Right kidney (tissue), 1 donor: Measurements from ENCODE around the gene MEGF6.

ENCODE experiments used
- DNase-seq: peaks from one replicate; pipeline ENCODE4 v3.0.0-alpha.2; 2016

Gene MEGF6

DNA sequence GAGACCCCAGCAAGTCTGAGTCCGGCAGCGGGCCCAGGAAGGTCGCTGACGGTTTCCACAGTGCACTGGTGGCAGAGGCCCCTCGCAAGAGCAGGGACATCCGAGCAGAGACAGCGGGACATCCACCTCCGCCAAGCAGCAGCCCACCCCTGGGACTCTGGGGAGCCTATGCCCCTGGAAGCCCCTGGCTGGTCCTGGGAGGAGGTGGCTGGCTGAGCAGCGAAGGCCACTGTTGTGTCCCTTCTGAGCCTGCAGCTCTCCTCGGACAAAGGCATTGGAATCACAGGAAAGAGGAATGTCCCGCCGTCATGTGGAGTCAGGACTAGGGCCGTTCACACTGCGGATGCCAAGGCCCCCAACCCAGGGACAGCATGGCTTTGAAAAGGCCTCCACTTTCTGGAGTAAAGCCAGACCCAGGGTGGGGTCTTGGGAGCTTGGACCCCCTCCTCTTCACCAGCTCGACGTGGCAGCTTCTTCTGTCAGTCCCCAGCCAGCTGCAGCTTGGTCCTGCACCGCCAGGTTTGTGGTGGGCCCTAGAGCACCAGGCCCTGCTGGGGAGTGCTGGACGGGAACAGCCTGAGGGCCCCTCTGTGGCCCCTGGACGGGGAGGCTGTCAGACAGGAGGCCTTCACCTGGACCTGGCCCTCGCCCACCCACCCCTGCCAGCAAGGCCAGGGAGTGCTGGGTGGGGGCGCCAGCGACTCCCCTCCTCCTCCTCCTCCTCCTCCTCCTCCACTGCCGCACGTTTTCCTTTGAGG is 1.4 kb downstream of the MEGF6 start:
- DNase-seq: no peak

DNA sequence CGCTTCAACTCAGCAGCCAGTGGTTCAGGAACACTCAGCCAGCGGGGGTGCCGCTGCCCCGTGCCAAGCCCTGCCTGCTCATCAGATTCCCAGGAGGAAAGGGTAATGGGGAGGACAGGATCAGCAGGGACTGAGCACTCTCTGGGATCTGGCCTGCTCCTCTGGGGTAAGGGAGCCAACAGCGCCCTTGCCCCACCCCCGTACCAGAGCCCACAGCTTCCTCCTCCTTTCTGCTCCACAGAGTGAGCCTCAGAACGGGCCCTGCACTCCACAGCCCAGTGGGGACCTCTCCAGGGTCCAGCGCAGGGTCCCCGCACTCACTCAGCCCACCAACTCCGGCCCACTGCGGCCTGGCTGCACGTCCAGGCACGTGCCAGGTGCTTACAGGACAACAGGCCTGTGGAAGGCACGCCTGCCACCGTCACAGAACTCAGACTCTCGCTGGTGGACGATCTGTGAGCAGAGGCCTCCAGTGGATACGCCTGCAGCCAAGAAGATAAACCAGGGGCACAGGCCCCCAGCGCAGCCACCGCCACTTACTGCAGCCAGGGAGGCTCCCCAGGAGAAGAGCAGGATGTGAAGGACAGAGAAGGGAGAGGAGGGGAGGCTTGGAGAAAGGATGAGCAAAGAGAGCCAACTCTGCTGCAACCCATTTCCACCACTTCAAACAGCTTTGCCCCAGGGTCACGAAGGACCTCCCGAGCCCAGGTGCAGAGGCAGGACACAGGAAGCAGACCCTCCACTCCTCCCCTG is 2.1 kb downstream of the MEGF6 start:
- no peak for DNase-seq

GRCh38 chr1:3608154-3608553 is 3.2 kb downstream of the MEGF6 start:
- DNase-seq: no peak

DNA sequence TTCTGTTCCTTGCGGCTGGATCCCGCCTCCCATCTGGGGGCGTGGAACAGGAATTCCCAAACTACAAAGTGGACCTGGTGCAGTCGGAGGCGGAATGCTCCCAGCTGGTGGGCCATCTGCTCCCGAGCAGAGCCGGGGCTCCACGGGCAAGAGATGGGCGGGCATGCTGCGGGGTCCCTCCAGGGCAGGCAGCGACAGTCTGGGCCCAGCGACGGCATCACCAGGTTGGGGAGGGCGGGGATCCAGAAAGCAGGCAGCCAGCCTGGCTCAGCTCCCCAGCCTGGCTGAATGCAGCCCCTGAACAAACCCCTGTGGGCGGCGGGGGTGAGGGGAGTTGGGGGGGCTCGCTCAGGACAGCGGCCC is 3.6 kb downstream of the MEGF6 start:
- no peak for DNase-seq

DNA sequence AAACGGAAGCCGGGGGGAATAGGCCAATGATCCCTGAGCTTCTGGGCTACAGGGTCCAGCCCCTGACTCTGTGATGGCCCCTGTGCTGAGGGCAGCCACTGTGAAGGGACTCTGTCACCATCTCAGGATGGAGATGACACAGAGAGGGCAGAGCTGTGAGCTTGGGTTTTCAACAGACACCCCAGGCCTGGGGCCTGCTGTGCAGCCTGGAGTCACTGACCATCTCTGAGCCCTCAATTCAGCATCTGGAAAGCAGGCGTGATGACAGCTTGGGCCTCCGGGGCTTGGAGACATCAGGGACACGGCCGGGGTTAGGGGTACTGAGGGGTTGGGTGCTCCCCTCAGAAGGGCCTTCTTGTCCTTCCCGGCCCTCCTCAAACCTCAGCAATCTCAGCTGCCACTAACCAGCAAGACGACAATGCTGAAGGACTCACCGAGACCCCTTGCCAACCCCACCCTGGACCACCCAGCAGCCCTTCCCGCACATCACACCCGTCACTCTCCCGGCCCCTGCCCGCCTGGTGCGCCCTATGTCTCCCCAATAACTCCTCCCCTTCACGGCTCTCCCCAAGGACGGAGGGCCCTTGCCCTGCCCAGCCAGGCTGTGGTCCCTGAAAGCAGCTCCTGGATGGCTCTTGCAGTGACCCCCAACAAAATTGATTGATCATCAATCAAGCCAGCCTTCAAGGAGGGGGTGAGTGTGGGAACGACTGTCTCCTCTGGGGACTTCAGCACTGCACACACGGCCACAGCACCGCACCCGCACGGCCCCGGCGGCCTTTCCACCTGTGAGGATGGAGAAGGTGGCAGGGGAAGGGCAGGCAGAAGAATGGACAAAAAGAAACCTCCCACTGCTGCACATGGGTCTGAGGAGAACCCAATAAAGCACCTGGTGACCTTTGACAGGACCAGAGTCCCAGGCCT is 4.3 kb downstream of the MEGF6 start:
- DNase-seq: no peak

- DNase-seq: no peak
These were observed 6.1 kb downstream of the MEGF6 start for GRCh38 chr1:3604997-3605823.

- no peak for DNase-seq
These were observed 6.8 kb downstream of the MEGF6 start for GRCh38 chr1:3604468-3604974.

GRCh38 chr1:3603571-3604467 is 7.5 kb downstream of the MEGF6 start:
- DNase-seq: no peak

GRCh38 chr1:3603156-3603555 is 8.2 kb downstream of the MEGF6 start:
- DNase-seq: no peak

DNA sequence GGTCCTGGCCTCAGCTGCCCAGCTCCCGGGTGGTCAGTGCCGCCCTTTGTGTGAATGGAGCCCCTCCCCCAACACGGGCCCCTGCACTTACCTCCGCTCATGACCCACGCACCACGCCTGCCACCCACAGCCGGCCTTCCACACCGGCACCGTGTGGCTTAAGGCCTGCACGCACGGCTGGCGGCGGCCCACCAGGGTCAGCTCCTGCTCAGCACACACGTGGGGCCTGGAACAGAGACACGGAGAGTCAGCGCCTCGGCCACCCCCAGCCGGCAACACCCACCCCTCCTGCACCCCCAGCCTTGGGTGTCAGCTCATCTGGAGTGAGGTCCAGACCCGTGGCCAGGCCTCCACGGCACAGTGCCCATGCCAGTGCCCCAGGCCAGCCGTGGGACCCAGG is 8.9 kb downstream of the MEGF6 start:
- no peak for DNase-seq

- no peak for DNase-seq
These were observed 9.6 kb downstream of the MEGF6 start for GRCh38 chr1:3601743-3602142.

GRCh38 chr1:3600354-3600753 is 11.0 kb downstream of the MEGF6 start:
- DNase-seq: no peak

- no peak for DNase-seq
These were observed 11.5 kb downstream of the MEGF6 start for GRCh38 chr1:3599816-3600215.

DNA sequence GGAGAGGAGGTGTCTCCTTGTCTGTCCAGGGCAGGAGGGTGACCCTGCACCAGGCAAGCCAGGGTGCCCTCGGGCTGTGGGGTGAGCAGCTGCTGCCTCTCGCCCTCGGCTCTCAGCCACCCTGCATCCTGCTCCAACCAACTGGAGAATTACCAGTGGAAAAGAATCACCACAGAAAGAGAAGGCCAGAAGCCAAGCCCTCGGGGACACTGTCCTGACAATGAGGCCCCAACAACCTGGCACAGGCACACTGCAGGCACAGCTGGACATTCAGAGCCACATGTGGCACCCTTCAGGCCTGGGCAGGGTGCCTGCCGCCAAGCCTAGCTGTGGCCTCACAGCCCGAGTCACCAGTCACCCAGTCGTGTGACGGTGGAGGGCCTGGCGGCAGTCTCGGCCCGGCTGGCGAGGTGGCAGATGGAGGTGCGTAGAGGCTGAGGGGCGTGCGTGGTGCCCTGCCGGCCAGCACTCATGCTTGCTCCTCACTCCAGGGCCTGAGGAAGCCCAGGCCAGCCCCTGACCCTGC is 12.0 kb downstream of the MEGF6 start:
- DNase-seq: no peak

DNA sequence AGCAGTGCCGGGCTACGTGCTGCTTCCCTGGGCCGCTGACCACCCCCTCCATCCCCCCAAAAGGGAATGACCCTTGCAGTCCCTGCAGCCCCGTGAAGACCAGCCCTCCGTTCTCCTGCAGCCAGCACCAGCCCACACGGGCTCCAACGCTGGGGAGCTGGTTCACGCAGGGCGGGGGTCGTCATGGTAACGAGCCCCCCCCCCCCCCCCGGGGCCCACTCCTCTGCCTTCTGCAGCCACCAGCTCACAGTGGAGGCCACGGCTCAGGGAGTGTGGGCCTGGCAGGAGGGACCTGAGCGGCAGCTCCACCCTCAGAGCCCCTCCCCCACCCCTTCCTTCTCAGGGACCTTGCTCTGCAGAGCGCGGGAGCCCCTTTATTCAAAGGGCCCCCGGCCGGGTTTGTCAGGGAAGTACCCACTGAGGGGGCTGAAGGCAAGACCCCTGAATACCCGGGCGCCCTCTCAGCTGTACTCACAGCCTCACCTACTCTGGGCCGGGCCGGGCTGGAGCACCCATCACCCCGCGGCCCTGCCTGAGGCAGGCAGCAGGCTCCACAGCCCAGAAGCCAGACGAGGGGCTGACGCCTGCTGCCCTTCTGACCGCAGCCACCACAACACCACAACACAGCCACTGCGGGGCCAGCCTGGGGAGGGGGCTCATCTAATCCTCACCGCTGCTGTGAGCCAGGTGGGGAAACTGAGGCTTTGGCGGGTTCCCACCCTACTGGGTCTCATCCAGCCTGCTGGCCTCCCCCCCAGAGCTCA is 12.6 kb downstream of the MEGF6 start:
- peak; percentile 65 for DNase-seq

- DNase-seq: peak; percentile 60
These were observed 13.2 kb downstream of the MEGF6 start for GRCh38 chr1:3598051-3598491.

- no peak for DNase-seq
These were observed 13.7 kb downstream of the MEGF6 start for GRCh38 chr1:3597599-3597964.

DNA sequence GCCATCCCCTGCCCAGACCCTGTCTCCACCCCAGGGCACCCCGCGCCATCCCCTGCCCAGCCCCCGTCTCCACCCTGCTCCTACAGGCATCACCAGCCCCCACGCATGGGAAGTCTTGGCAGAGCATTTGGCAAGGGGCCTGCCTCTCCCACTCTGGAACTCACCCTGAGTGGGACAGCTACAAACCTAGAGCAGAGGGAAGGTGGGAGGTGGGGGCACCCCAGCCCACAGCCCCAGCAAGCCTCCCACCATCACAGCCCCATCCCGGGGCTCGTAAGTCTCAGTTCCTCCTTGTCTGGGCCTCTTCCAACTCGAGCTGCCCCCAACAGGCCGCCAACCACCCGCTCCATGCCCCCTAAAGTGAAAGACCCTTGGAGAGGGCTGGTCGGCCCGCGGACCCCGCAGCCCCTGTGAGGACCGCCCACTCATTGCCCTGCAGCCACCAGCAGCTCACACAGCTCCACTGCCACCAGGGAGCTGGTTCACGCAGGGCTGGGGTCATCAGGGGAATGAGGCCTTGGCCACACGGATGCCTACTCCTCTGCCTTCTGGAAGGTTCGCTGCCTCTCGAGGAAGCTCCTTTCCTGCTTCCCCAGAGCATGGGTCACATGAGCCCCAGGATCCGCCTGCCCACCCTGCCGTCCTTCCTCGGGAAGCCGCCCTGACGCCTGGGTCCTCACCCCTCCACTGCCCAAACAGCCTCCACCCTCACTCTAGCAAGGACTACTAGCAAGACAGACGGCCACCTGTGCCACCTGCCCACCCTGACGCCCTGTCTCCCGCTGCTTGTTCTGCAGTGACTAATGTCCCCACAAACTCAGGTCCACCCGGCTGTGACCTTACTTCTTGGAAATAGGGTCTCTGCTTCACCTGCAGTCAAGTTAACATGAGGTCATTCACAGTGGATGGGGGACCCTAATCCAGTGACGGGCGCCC is 14.4 kb downstream of the MEGF6 start:
- DNase-seq: no peak

- no peak for DNase-seq
These were observed 15.4 kb downstream of the MEGF6 start for GRCh38 chr1:3595949-3596348.
